Stimulated activated CD8-positive, alpha-beta memory T cell treated with anti-CD3 and anti-CD28 coated beads, Interleukin-4, amount 100 ng/mL, for 1 hour (primary cell): ENCODE data around the gene PHOSPHO1.

Experiments
- DNase-seq, 2 donors: peaks; one replicate each; pipeline ENCODE4 v3.0.0-alpha.2; 2020; ENCODE audit warnings: low read depth in 2 of 2, low spot score in 1 of 2

PHOSPHO1 gene

GRCh38 chr17:49218941-49219913, 11.4 kb downstream of the PHOSPHO1 start:
- DNase-seq: no peak

GRCh38 chr17:49217651-49218413, 12.8 kb downstream of the PHOSPHO1 start:
- peak in 1 of 2 donors; percentile 60 for DNase-seq

- no peak for DNase-seq
Observed at GRCh38 chr17:49216953-49217650, 13.5 kb downstream of the PHOSPHO1 start.

DNA sequence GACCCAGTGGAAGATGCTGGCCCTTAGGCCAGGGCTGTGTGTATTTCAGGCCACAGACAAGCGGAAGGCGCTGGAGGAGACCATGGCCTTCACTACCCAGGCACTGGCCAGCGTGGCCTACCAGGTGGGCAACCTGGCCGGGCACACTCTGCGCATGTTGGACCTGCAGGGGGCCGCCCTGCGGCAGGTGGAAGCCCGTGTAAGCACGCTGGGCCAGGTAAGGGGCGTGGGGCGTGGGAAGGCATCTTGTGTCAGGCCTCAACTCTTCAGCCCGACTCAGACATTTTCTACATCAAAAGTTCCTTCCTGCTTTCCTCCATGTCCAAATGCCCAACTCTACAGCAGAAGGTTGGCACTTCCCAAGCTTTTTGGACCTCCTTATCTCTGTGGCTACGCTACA, 14.1 kb downstream of the PHOSPHO1 start:
- DNase-seq: no peak

DNA sequence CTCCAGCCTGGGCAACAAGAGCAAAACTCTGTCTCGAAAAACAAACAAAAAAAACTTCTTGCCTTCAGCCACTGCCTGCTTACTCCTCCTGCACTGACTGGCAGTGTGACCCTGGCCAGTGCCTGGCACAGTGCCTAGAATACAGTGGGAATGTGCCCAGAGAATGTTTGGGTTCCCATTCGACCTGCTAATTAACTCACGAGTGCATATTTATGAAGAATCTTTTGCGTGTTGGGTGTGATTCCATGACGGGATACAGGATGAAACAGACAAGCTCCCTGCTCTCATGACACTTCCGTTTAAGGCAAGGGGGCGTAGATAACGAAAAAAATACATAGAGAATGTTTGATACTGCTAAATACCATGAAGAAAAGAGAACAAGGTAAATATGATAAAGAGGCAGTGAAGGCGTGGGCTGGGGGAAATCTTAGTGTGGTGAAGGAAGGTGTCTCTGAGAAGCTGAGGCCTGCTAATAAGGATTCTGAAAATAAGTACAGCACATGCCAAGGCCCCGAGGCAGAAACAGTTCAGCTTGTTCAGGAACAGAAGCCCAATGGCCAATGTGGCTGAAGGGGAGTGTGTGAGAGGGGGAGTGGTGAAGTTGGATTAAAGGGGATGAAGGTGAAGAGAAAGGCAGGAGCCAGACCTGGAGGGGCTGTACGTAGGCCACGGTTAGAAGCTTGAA, 15.8 kb downstream of the PHOSPHO1 start:
- no peak for DNase-seq

GRCh38 chr17:49213847-49214246, 16.7 kb downstream of the PHOSPHO1 start:
- DNase-seq: no peak

DNA sequence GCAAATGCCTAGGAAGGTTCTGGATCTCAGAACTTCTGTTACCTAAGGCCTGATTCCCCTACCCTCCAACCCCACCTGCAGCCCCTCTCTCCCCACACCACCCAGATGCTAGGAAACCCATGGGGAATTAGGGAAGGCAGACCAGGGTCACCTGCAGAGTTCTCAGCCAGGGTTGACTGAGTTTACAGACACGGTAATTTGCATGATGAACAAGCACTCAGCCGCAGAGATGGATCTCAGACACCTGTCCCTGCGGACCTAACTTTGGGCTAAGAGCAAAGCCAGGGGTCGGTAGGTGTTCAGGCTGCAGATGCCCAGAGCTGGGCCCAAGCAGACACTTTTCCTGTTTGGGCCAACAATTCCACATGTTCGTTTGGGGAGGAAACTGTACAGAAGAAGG, 17.2 kb downstream of the PHOSPHO1 start:
- DNase-seq: no peak

DNA sequence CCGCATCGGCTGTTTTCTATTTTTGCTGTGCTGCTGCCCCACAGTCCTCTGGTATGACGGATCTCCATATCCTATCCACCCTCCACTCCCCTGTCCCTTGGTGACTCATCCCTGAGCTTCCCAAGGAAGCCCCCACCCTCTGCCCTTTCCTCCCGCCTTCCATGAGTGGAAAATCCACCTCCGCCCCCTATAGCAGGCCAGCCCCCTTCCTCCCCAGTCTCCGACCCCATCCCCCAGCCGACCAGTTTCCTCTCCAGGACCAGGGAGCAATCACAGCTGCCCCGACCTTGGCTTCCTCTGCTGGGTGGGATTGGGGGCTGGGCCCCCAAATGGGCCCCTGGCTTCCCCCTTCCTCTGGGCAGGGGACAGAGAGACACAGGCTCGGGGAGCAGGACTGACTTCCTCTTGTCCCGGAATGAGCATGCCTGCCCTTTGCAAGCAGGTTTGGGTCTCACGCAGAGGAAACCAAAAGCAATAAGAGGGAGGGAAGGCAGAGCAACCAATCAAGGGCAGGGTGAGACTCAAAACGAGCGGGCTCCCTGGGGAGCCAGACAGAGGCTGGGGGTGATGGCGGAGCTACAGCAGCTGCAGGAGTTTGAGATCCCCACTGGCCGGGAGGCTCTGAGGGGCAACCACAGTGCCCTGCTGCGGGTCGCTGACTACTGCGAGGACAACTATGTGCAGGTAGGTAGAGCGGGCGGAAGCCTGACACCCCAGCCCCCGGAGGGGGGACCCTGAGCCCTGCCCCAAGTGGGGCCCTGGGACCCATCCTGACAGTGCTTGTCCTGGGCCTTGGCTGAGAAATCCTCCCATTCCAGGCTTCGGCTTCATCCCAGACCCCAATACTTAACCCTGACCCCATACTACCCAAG, 20.2 kb downstream of the PHOSPHO1 start, which contains the start of the genes ABI3 and GNGT2:
Gene ABI3 (plus strand): TSS at position 550 of the 872 bp plus-strand sequence. CDS start 18 bp downstream, at position 568.
Gene GNGT2 (minus strand): TSS at position 417 of the 872 bp plus-strand sequence. CDS start 3,152 bp downstream, outside the sequence.
- DNase-seq: no peak

DNA sequence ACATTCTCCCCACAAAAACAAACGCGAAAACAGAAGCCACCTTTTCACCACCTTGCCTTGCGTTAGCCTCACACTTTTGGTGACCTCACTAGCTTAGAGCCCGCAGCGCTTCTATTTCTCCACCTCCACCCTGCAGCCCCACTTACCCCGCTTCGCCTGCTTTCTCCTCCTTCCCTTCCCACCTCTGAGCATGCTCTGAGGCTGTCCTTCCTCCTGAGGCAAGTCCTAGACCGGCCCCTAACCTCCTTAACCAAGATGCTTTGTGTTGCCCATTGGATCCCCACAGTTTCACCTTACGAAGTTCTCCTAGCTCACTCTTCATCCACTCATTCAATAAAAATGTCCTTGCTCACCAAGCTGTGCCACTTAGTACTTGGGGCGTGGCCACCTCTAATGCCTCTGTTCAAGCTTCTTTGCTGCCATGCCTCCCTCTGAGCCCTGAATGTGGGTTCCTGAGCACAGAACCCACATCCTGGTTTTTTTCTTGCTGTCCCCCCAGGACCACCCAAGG, 21.5 kb downstream of the PHOSPHO1 start:
- no peak for DNase-seq

DNA sequence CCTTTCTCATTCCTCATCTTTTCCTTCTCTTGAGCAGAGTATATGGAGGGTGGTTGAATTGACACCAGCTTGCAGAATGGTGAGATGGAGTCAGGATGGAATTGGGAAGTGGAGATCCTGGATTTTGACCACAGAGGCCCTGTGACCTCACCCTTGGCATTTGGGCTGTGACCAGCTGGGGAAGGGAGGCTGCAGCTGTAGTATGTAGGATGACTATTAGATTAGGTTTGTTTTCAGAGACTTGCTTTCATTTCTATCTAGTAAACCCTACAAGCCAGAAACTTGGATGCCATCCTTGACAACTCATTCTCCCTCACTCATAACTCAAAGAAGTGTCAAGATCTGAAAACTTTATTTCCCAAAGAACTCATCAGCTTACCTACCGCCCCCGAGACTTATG, 26.1 kb downstream of the PHOSPHO1 start:
- DNase-seq: no peak

DNA sequence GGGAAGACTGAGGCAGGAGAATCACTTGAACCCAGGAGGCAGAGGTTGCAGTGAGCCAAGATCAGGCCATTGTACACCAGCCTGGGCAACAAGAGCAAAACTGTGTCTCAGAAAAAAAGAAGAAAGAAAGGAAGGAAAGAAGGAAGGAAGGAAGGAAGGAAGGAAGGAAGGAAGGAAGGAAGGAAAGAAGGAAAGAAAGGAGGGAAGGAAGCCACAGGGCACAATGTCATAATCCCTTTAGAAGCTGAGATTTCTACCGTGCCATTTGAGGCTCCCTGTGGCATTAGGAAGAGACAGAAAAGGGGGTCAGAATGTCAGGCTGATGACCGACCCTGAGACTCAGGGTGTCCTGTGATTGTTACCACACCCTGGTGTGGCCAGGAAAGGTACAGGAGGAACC, 26.8 kb downstream of the PHOSPHO1 start:
- DNase-seq: no peak

- no peak for DNase-seq
Observed at GRCh38 chr17:49201481-49201927, 29.1 kb downstream of the PHOSPHO1 start.

DNA sequence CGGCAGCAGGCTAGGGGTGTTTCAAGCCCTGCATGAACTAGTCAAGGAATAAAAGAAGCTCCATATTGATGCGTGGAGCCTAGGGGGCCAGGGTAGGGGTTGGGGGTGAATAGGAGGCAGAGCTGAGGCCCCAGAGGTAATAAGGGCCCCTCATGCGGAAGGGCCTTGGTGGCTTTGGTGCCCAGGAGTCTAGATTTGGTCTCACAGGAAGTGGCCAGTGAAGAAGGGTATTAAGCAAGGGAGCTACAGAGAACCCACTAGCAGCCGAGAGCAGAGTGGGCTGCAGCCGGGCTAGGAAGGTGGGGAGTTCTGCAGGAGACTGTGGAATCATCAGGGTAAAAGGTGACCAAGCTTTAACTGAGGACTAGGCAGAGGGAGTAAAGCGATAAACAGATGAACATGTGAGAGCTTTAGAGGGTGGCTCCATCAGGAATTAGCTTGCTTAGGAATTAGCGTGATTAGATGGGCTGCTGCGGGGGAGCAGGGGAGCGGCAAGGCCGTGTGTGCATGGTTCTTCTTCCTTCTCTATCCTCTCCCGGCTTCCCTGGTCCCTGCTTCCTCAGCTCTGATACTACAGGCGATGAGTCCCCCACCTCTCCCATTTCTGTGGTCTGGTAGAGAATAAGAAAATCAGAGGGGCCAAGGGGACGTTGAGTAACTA, 30.0 kb downstream of the PHOSPHO1 start:
- DNase-seq: no peak

DNA sequence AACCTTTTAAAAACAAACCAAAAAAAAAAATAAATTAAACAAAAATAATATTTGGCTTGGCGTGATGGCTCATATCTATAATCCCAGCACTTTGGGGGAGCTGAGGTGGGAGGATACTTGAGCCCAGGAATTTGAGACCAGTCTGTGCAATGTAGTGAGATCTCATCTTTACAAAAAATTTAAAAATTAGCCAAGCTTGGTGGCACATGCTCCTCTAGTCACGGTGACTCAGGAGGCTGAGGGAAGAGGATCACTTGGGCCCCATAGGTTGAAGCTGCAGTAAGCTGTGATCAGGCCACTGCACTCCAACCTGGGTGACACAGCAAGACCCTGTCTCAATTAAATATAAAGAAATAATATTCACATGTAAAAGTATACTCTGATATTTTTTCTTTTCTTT, 32.4 kb downstream of the PHOSPHO1 start:
- DNase-seq: no peak

DNA sequence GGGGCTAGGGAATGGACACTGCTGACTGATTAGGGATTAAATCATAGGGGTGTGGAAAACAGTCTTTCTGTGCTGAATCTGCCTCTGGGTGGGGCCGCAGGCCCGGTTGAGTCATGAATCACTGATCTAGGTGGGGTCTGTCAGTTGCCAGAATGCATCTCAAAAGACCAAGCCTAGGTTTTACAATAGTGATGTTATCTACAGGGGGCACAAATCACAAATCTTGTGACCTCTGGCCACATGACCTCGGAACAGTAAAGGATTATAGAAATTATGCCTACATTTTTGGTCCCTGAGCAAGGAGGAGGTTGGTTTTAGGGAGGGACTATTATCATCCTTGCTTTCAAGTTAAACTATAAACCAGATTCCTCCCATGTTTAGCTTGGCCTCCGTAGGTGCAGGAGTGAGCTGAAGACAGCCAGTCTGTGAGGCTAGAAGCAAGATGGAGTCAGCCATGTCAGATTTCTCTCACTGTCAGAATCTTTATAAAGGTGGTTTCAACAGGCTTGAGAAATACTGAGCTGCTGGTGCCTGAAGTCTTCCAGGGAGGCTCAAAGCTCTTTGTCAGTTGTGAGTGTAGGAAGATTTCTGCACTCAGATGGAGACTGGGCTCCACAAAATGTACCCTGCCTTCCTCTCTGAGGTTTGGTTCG, 33.1 kb downstream of the PHOSPHO1 start:
- DNase-seq: no peak

DNA sequence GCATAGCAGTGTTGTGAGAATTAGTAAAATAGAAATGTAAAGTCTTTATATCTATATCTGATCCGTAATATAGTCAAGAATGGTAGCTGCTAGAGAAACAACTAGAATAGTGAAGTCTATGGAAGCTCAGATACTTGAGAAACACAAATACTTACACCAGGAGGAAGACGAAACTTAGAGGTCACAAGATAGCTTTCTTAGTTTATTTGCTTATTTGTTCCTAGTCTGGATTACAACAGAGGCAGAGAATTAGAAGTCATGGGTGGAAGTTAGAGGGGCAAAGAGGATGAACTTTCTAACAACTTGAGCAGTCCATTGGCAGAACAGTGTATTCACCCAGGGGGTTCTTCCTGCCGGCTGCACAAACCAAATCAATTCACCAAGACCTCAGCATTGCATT, 34.1 kb downstream of the PHOSPHO1 start:
- DNase-seq: no peak

DNA sequence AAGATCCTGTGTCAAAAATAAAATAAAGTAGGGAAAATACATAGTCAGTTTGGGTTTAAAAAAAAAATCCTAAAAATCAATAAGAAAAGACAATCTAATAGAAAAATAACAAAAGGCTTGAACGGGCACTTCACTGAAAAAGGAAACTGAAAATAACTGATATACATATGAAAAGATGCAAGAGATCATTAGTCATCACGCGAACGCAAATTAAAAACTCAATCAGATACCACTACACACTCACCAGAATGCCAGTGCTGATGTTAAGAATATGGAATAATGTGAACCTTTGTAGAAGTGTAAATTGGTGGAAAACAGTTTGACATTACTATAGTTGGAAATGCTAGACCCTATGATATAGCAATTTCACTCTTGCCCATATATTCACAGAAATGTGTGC, 34.8 kb downstream of the PHOSPHO1 start:
- no peak for DNase-seq

GRCh38 chr17:49194297-49194607, 36.3 kb downstream of the PHOSPHO1 start:
- no peak for DNase-seq
